Loucy (cell line): ENCODE measurements around the gene ZBTB32.

Experiments
- H2AFZ ChIP-seq: fragments of 200-600 bp; sonication (generic); 2 replicates; pipeline ENCODE4 v1.6.0; 2016; ENCODE audit warnings: antibody characterized with exemption, mild to moderate bottlenecking, low read length, moderate library complexity
- H3F3A ChIP-seq: fragments of 200-600 bp; 2 replicates; pipeline ENCODE4 v1.6.0; 2016; ENCODE audit warnings: antibody characterized with exemption, low read depth, mild to moderate bottlenecking
- H3K27me3 ChIP-seq: fragments of 200-600 bp; sonication (generic); 2 replicates; pipeline ENCODE4 v1.6.1; 2014; ENCODE audit warnings: low read length, mild to moderate bottlenecking; ENCODE audit not compliant: insufficient read depth, poor library complexity, severe bottlenecking
- H3K36me3 ChIP-seq: fragments of 200-600 bp; sonication (generic); 2 replicates; pipeline ENCODE4 v1.6.1; 2016; ENCODE audit warnings: low read length; ENCODE audit not compliant: insufficient read depth
- H3K4me1 ChIP-seq: fragments of 200-600 bp; sonication (generic); 2 replicates; pipeline ENCODE4 v1.5.1; 2014; ENCODE audit warnings: low read length, mild to moderate bottlenecking; ENCODE audit not compliant: insufficient read depth, poor library complexity, severe bottlenecking
- H3K4me2 ChIP-seq: fragments of 200-600 bp; sonication (generic); 2 replicates; pipeline ENCODE4 v1.6.0; 2014; ENCODE audit warnings: antibody characterized with exemption, low read length, low read depth, mild to moderate bottlenecking; ENCODE audit not compliant: poor library complexity, severe bottlenecking
- H3K4me3 ChIP-seq: fragments of 200-600 bp; sonication (generic); 2 replicates; pipeline ENCODE4 v1.5.1; 2014; ENCODE audit warnings: low read length, mild to moderate bottlenecking, mixed read lengths; ENCODE audit not compliant: poor library complexity, severe bottlenecking
- H3K79me2 ChIP-seq: fragments of 200-600 bp; sonication (generic); 2 replicates; pipeline ENCODE4 v1.6.1; 2014; ENCODE audit warnings: low read length; ENCODE audit not compliant: insufficient read depth
- H3K9ac ChIP-seq: fragments of 200-600 bp; sonication (generic); 2 replicates; pipeline ENCODE4 v1.6.0; 2014; ENCODE audit warnings: mild to moderate bottlenecking, low read depth, low read length, moderate library complexity; ENCODE audit not compliant: poor library complexity, severe bottlenecking
- H3K9me2 ChIP-seq: fragments of 200-600 bp; sonication (generic); replicated peaks from 2 replicates; pipeline ENCODE4 v1.6.1; 2016; ENCODE audit warnings: low read depth, low read length, mixed read lengths
- H3K9me3 ChIP-seq: fragments of 200-600 bp; sonication (generic); 2 replicates; pipeline ENCODE4 v1.6.1; 2014; ENCODE audit warnings: mild to moderate bottlenecking, antibody characterized with exemption, low read length, low read depth; ENCODE audit not compliant: insufficient read depth
- H4K20me1 ChIP-seq: fragments of 200-600 bp; sonication (generic); 2 replicates; pipeline ENCODE4 v1.6.0; 2014; ENCODE audit warnings: antibody characterized with exemption, low read length, mild to moderate bottlenecking; ENCODE audit not compliant: insufficient read depth, poor library complexity, severe bottlenecking
- CTCF ChIP-seq: fragments of 200-600 bp; sonication (generic); conservative IDR thresholded peaks from 2 replicates; pipeline ENCODE4 v1.5.1; 2014; ENCODE audit warnings: mild to moderate bottlenecking, antibody characterized with exemption, low read length
- EZH2phosphoT487 ChIP-seq: fragments of 200-600 bp; IDR thresholded peaks from 2 replicates; pipeline ENCODE4 v1.6.1; 2018; ENCODE audit warnings: antibody characterized with exemption, mild to moderate bottlenecking, moderate library complexity, borderline replicate concordance

The ZBTB32 gene

DNA sequence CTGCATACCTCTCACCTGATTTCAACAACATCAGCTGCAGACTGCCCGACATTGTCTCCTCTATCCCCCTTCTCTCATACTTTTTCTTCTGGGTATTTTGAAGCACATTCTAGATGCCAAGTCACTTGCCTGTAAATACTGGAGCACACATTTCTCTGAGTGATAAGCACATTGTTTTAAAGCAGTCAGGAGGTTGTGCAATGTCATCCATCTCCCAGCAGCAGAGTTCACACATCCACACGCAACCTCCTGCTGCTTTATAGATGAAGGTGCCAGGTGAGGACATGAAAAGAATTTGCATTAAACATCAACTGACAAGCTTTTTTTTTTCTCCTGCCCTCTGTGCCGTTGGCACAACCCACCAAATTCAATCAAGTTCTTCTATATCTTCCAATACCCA is 32.5 kb upstream of the ZBTB32 start:
- TF ChIP-seq CTCF (no peak), EZH2phosphoT487 (no peak)

GRCh38 chr19:35673121-35673804 is 31.1 kb upstream of the ZBTB32 start:
- Histone ChIP-seq H3K9me2 (no peaks in the 10 kb centered on the region), H3K4me2 (no peak overlapping the region), H4K20me1 (no peaks in the 10 kb centered on the region), H3K4me3 (no peak overlapping the region), H3K4me1 (no peaks in the 10 kb centered on the region), H3K79me2 (no peaks in the 10 kb centered on the region), H3K27me3 (no peaks in the 10 kb centered on the region), H3F3A (no peaks in the 10 kb centered on the region), H2AFZ (no peak overlapping the region), H3K9me3 (no peaks in the 10 kb centered on the region), H3K9ac (no peak overlapping the region), H3K36me3 (no peaks in the 10 kb centered on the region)
- TF ChIP-seq CTCF (no peak), EZH2phosphoT487 (no peak)

More for the DNA sequence above, 32.5 kb upstream of the ZBTB32 start:
- Histone ChIP-seq H3K9me2 (no peaks in the 10 kb centered on the region), H3K79me2 (no peaks in the 10 kb centered on the region), H2AFZ (no peak overlapping the region), H3K9me3 (no peaks in the 10 kb centered on the region), H3K4me1 (no peaks in the 10 kb centered on the region), H3K4me2 (no peak overlapping the region), H3F3A (no peaks in the 10 kb centered on the region), H3K9ac (no peak overlapping the region), H3K4me3 (no peak overlapping the region), H3K36me3 (no peaks in the 10 kb centered on the region), H3K27me3 (no peaks in the 10 kb centered on the region), H4K20me1 (no peaks in the 10 kb centered on the region)

GRCh38 chr19:35675589-35676140 is 28.7 kb upstream of the ZBTB32 start:
- Histone ChIP-seq H3K9me2 (no peaks in the 10 kb centered on the region), H3K9me3 (no peaks in the 10 kb centered on the region), H3K79me2 (no peaks in the 10 kb centered on the region), H3F3A (no peaks in the 10 kb centered on the region), H2AFZ (no peak overlapping the region), H3K9ac (no peak overlapping the region), H3K4me2 (no peak overlapping the region), H3K4me1 (no peaks in the 10 kb centered on the region), H4K20me1 (no peaks in the 10 kb centered on the region), H3K4me3 (no peak overlapping the region), H3K36me3 (no peaks in the 10 kb centered on the region), H3K27me3 (no peaks in the 10 kb centered on the region)
- TF ChIP-seq EZH2phosphoT487 (no peak), CTCF (no peak)
